Thymus (tissue), 14 donors: ENCODE data around the gene SP7. TPM values are rescaled to one million over a fixed set of nuclear protein-coding genes. Genes with fewer than 3 reads are reported as not detected.
A peak's percentile ranks its signal among the peaks of the same experiment; 100 is the strongest.

ENCODE experiments used
- DNase-seq, 9 donors: peaks; one replicate each; pipeline ENCODE4 v3.0.0-alpha.2; 2013; ENCODE audit warnings: low spot score in 9 of 9, low read depth in 6 of 9, missing footprints in 1 of 9
- H3K27ac ChIP-seq, 2 donors: one replicate each; pipeline ENCODE4 v1.5.1; 2013; ENCODE audit warnings: control low read depth in 1 of 2, low read depth in 1 of 2, low read length in 1 of 2, mild to moderate bottlenecking in 1 of 2, moderate library complexity in 1 of 2
- H3K27me3 ChIP-seq, 2 donors: one replicate each; pipeline ENCODE4 v1.5.1; 2013; ENCODE audit warnings: low read length in 1 of 2; ENCODE audit not compliant: control insufficient read depth in 2 of 2, insufficient read depth in 1 of 2
- H3K36me3 ChIP-seq, 2 donors: one replicate each; pipeline ENCODE4 v1.5.1; 2013; ENCODE audit warnings: low read length in 1 of 2, mild to moderate bottlenecking in 1 of 2, moderate library complexity in 1 of 2; ENCODE audit not compliant: control insufficient read depth in 2 of 2, insufficient read depth in 2 of 2
- H3K4me1 ChIP-seq, 2 donors: one replicate each; pipeline ENCODE4 v1.5.1; 2013; ENCODE audit warnings: low read length in 2 of 2; ENCODE audit not compliant: control insufficient read depth in 2 of 2, insufficient read depth in 2 of 2
- H3K4me3 ChIP-seq, 2 donors: one replicate each; pipeline ENCODE4 v1.5.1; 2013; ENCODE audit warnings: low read length in 2 of 2, control low read depth in 1 of 2, mild to moderate bottlenecking in 1 of 2
- H3K9me3 ChIP-seq, 2 donors: one replicate each; pipeline ENCODE4 v1.5.1; 2013; ENCODE audit warnings: low read length in 1 of 2, mild to moderate bottlenecking in 1 of 2; ENCODE audit not compliant: control insufficient read depth in 2 of 2, insufficient read depth in 1 of 2
- WGBS: extraction: QIAGEN DNeasy Blood & Tissue Kit; methylation state at CpG from one replicate; pipeline ENCODE4 v1.1.7; 2013; 5-methylcytosine and 5-hydroxymethylcytosine counted together
- long read RNA-seq, 10 donors: transcript quantifications; one replicate each; lab custom pipeline, GENCODE V29; 2026
- polyA plus RNA-seq: library from polyadenylated mRNA; stranded (reverse); fragments of 200-250 nt; gene quantifications from one replicate; pipeline ENCODE4 v1.2.3, GENCODE V29; 2013
- total RNA-seq: library from RNA; stranded (reverse); fragments of 120-200 nt; gene quantifications from one replicate; pipeline ENCODE4 v1.2.4, GENCODE V29; 2013
- donor health status: healthy.

Gene SP7
- total RNA-seq (not detected), polyA plus RNA-seq (0.02 TPM)
- long read RNA-seq, donor 1 = 0 reads
- long read RNA-seq, donor 2 = 0 reads
- long read RNA-seq, donor 3 = 0 reads
- long read RNA-seq, donor 4 = 0 reads
- long read RNA-seq, donor 5 = 0 reads
- long read RNA-seq, donor 6 = 0 reads
- long read RNA-seq, donor 7 = 0 reads
- long read RNA-seq, donor 8 = 0 reads
- long read RNA-seq, donor 9 = 0 reads
- long read RNA-seq, donor 10 = 0 reads

DNA sequence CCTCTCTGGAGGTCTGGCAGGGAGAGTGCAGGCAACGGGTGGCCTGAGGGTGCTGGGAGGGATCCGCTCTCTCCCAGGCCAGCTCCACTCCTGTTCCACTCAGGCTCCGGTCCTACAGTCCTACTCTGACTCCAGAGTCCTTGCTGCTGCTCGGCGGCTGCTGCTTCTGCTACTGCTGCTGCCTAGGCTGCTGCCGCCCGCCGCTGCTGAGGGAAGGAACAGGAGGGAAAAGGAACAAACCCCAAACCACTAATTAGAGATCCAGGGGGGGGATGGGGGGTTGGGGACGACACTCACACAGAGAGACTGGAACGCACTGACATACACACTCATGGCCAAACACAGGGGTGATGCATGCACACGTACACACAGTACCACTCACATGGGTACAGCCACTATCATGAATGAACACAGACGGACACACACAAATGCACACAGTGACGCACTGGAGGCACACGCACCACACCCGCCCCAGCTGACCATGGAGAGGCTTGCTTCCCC is at the start of gene SP7:
Gene SP7 (minus strand): TSS at position 174 of the 501 bp plus-strand sequence. CDS start 708 bp downstream, outside the sequence.
- DNase-seq = no peak
- Histone ChIP-seq H3K27me3 (peaks cover 2 to 80% of the 10 kb centered on the region in 2 donors), H3K27ac (no peak within 1 kb of the TSS), H3K4me1 (peaks cover 16 to 27% of the 10 kb centered on the region in 2 donors), H3K36me3 (no peaks in the 10 kb centered on the region), H3K4me3 (no peak within 1 kb of the TSS), H3K9me3 (no peaks in the 10 kb centered on the region)
- WGBS = 16% methylated on average over 15 of the region's 15 CpGs

DNA sequence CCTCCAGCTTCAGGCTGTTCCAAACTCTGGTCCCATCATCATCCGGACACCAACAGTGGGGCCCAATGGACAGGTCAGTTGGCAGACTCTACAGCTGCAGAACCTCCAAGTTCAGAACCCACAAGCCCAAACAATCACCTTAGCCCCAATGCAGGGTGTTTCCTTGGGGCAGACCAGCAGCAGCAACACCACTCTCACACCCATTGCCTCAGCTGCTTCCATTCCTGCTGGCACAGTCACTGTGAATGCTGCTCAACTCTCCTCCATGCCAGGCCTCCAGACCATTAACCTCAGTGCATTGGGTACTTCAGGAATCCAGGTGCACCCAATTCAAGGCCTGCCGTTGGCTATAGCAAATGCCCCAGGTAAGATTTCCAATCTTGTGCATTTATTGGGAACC is 47.1 kb upstream of the SP7 start:
- peaks cover 30 to 54% of the 10 kb centered on the region in 2 donors for H3K36me3 ChIP-seq
- H3K9me3 ChIP-seq = no peaks in the 10 kb centered on the region
- no peak for DNase-seq
- H3K27me3 ChIP-seq = no peaks in the 10 kb centered on the region
- H3K4me3 ChIP-seq = no peak overlapping the region
- 92% methylated on average over 2 of the region's 2 CpGs for WGBS
- H3K4me1 ChIP-seq = peaks cover 27 to 48% of the 10 kb centered on the region in 2 donors
- peak overlapping the region in 1 of 2 donors; percentile 16 for H3K27ac ChIP-seq

DNA sequence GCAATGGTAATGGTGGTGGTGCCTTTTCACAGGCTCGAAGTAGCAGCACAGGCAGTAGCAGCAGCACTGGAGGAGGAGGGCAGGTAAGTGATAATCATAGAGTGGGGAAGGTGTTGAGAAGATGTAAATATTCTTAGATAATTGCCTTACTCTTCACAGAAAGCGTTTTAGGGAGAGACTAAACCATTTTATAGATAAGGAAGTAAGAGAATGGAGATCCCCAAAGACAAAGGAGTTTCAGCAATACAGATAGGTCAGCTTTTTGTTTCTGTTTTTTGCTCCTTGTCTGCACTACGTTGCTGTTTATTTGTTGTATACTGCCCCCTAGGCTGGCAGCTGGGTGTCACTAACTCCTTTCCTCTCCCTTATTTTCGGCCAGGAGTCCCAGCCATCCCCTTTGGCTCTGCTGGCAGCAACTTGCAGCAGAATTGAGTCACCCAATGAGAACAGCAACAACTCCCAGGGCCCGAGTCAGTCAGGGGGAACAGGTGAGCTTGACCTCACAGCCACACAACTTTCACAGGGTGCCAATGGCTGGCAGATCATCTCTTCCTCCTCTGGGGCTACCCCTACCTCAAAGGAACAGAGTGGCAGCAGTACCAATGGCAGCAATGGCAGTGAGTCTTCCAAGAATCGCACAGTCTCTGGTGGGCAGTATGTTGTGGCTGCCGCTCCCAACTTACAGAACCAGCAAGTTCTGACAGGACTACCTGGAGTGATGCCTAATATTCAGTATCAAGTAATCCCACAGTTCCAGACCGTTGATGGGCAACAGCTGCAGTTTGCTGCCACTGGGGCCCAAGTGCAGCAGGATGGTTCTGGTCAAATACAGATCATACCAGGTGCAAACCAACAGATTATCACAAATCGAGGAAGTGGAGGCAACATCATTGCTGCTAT is 45.8 kb upstream of the SP7 start:
- Histone ChIP-seq H3K36me3 (peaks cover 27 to 43% of the 10 kb centered on the region in 2 donors), H3K4me1 (peaks cover 27 to 51% of the 10 kb centered on the region in 2 donors), H3K27me3 (no peaks in the 10 kb centered on the region), H3K9me3 (no peaks in the 10 kb centered on the region), H3K4me3 (peak overlapping the region; percentile 48 to 95), H3K27ac (peak overlapping the region in 1 of 2 donors; percentile 73)
- DNase-seq = peak in 3 of 9 donors; percentile 17 to 63 (median 44)
- 73% methylated on average over 9 of the region's 9 CpGs for WGBS

- DNase-seq = peak in 1 of 9 donors; percentile 62
- WGBS = 29% methylated on average over 21 of the region's 21 CpGs
- no peaks in the 10 kb centered on the region for H3K9me3 ChIP-seq
- H3K27ac ChIP-seq = peak overlapping the region; percentile 79 to 99
- peak overlapping the region; percentile 48 to 95 for H3K4me3 ChIP-seq
- H3K36me3 ChIP-seq = peaks cover 27 to 35% of the 10 kb centered on the region in 2 donors
- H3K4me1 ChIP-seq = peaks cover 27 to 46% of the 10 kb centered on the region in 2 donors
- H3K27me3 ChIP-seq = no peaks in the 10 kb centered on the region
These were observed 44.9 kb upstream of the SP7 start for GRCh38 chr12:53380794-53381730.

DNA sequence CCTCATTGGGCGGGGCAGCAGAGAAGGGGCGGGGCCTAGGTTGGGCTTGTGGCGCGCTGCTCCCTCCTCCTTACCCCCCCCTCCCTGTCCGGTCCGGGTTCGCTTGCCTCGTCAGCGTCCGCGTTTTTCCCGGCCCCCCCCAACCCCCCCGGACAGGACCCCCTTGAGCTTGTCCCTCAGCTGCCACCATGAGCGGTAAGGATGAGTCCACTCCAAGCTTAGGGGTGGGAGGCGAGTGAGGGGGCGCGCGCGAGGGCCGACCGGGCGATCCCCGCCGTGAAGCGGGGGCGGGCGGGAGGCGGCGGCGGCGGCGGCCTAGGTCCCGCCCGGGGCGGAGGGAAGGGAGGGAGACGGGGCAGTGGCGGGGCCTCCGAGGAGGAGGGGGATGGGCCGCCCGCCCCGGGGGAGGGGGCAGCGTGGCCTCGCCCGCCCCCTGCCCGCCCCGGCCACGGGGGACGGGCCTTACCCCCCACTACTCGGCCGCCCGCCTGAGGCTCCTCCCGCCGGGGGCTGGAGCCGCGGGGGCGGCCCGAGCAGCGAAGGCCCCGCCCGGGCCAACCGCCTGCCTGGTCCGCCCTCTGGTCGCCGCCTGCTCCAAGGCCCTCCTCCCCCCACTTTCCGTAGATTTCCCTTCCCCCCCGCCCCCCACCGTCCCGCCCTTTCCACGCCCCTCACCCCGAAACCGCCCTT is 44.1 kb upstream of the SP7 start, which contains the start of gene SP1:
Gene SP1 (plus strand): TSS at position 73 of the 690 bp plus-strand sequence. CDS start 116 bp downstream, at position 189.
- peaks cover 27 to 32% of the 10 kb centered on the region in 2 donors for H3K36me3 ChIP-seq
- no peaks in the 10 kb centered on the region for H3K9me3 ChIP-seq
- H3K4me3 ChIP-seq = peak within 1 kb of the TSS; percentile 53 to 95
- peaks cover 27 to 46% of the 10 kb centered on the region in 2 donors for H3K4me1 ChIP-seq
- peak in 7 of 9 donors; percentile 48 to 88 (median 77) for DNase-seq
- H3K27me3 ChIP-seq = no peaks in the 10 kb centered on the region
- H3K27ac ChIP-seq = peak within 1 kb of the TSS; percentile 88 to 99
- WGBS = under 1% methylated on average over 70 of the region's 71 CpGs

DNA sequence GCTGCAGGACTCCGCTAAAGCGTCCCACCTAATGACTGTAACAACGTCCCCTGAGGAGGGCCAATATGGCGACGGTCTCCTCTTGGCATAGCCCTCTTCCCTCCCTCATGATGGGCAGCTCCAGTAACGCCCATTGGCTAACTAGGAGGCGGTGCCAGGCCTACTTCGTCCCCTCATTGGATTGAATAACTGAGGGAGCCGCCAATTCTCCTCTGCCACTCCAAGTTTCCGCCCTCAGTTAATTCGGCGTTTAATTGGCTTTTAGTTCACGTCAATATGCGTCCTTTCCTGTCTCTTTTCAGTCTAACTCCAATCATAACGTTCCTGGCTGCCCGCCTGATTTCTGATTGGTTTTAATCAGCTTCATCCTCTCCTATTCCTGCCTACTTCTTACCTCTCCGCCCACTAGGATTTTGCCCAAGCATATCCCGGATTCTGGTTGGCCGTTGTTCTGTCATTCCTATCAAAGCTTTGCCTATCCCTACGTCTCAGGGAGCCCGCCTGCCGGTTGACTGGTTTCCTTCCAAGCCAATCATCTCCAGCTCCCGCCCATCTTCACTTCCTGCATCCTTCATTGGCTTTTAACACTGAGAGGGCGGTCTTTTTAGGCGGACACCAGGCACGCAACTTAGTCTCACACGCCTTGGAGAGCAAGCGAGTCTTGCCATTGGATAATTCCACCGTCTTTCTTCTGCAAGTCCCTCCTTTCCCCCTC is 43.4 kb upstream of the SP7 start:
- H3K4me1 ChIP-seq = peaks cover 26 to 45% of the 10 kb centered on the region in 2 donors
- peak overlapping the region; percentile 53 to 95 for H3K4me3 ChIP-seq
- peak overlapping the region; percentile 88 to 99 for H3K27ac ChIP-seq
- under 1% methylated on average over 29 of the region's 29 CpGs for WGBS
- no peaks in the 10 kb centered on the region for H3K9me3 ChIP-seq
- peak; percentile 97 to 100 (median 99) for DNase-seq
- H3K36me3 ChIP-seq = peaks cover 24 to 31% of the 10 kb centered on the region in 2 donors
- no peaks in the 10 kb centered on the region for H3K27me3 ChIP-seq

DNA sequence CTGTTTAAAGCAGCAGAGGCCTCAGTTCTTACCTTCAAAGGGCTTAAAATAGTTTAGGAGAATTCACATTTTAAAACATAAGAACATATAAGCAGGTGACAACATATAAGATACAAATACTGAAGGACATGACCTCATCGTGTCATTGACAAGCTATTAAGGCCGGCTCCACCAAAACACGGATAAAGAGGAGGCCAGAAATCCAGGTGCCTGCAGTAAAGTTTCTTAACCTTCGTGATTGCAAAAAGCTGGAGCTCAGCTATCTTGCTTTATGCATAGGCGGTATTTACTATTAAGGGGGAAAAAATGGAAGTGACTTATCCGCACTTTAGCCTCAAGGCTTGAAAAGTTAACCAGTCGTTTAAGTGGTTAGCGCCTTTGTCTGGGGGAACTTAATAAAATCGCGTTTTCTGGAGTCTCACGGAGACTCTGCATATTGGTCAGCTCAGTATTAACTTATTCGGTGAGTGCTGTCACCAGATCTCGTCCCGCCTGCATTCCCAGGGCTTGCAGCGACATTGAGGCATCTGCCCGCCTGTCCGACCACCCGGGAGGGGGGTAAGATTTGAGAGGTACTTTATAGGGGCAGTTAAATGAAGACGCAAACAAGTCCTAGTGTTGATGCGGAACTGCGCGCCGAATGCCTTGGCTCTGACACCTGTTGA is 42.7 kb upstream of the SP7 start:
- H3K36me3 ChIP-seq = peaks cover 21 to 26% of the 10 kb centered on the region in 2 donors
- peak overlapping the region; percentile 52 to 95 for H3K4me3 ChIP-seq
- peaks cover 24 to 40% of the 10 kb centered on the region in 2 donors for H3K4me1 ChIP-seq
- H3K27me3 ChIP-seq = no peaks in the 10 kb centered on the region
- H3K27ac ChIP-seq = peak overlapping the region; percentile 88
- 36% methylated on average over 23 of the region's 23 CpGs for WGBS
- DNase-seq = no peak
- no peaks in the 10 kb centered on the region for H3K9me3 ChIP-seq
